Activated CD4-positive, alpha-beta T cell treated with anti-CD3 and anti-CD28 coated beads, Interleukin-2, amount 50 U/mL, for 24 hours (primary cell): ENCODE results near the gene METAP1D.
"Not testable (repeated sequence)": the region's sequence is repeated elsewhere in the genome, so short reads cannot be mapped to it uniquely, and the experiment has no call there.

Experiments
- DNase-seq, 2 donors: peaks; one replicate each; pipeline ENCODE4 v3.0.0-alpha.2; 2020; ENCODE audit warnings: low read depth in 1 of 2, low spot score in 1 of 2

METAP1D gene

DNA sequence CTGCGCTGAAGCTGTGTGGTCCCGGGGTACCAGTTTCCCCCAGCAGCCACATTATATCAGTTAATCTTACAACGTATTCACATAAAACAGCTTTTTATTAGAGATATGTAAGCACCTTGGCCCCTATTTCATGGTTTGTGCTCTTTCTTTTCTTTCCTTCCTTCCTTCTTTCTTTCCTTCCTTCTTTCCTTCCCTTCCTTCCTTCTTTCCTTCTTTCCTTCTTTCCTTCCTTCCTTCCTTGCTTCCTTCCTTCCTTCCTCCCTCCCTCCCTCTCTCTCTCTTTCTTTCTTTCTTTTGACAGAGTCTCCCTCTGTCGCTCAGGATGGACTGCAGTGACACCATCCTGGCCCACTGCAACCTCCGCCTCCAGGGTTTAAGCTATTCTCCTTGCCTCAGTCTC is 3.7 kb upstream of the METAP1D start:
- DNase-seq = no peak

DNA sequence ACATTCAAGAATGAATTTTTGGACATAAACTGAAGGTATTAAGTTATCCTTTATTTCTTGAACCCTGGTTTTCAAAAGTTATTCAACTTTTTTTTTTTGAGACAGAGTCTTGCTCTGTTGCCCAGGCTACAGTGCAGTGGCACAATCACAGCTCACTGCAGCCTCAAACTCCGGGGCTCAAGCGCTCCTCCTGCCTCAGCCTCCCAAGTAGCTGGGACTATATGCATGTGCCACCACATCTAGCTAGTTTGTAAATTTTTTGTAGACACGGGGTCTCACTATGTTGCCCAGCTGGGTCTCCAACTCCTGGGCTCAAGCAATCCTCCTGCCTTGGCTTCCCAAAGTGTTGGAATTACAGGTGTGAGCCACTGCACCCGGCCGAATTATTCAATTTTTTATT is 2.7 kb upstream of the METAP1D start:
- DNase-seq = not testable (repeated sequence)

DNA sequence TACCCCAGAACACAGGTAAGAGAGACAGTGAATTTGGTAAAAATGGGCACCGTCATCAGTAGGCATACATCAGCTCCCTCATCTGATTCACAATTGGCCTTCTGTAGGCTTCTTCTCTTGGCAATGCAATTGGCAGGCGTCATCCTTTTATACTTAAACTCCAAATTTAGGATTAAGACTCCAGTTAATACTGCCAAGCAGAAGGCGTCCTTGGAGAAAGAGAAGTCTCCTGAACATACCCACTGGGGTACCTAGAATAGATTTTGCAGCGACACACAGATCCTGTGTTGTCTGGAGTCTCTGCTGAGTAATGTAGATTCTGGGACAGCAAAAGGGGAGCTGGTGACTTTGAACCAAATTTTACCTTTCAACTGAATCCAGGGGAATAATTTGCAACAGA is 592 bp upstream of the METAP1D start:
- DNase-seq = no peak

DNA sequence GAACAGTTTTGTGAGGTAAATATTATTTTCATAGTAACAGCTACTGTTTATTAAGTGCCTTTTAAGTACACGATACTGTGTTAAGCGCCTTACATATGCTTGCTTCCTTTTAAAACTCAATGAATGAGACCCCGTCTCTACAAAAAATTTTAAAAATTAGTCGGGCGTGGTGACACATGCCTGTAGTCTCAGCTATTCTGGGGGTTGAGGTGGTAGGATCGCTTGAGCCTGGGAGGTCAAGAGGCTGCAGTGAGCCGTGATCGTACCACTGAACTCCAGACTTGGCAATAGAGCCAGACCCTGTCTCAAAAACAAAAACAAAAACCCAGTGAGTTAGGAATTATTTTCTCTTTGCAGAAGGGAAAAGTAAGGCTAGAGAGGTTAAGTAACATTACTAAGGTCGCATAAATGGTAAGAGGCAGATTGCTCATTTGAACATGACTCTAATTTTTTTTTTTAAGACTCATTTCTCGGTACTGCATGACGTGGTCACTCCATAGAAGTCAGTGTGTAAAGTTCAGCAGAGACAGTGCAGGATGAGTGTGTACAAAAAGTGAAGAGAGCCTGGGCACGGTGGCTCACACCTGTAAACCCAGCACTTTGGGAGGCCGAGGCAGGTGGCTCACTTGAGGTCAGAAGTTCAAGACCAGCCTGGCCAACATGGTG is 1.1 kb downstream of the METAP1D start:
- DNase-seq = no peak

DNA sequence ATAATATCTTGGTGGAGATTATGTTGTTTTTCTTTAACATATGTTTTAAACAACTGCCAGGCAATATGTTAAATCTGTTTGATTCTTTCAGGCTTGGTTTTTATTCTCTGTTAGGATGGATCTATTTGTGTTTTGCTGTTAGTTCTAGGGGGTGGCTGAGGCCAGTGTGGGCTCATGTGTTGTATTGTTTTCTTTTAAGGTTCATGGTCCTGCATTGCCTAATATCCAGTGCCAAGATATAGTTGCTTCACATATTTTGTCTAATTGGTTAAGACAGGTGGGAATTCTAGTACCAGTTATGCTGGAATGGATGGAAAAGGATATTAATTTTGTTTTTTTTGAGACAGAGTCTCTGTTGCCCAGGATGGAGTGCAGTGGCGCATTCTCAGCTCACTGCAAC is 7.6 kb downstream of the METAP1D start:
- DNase-seq = no peak

DNA sequence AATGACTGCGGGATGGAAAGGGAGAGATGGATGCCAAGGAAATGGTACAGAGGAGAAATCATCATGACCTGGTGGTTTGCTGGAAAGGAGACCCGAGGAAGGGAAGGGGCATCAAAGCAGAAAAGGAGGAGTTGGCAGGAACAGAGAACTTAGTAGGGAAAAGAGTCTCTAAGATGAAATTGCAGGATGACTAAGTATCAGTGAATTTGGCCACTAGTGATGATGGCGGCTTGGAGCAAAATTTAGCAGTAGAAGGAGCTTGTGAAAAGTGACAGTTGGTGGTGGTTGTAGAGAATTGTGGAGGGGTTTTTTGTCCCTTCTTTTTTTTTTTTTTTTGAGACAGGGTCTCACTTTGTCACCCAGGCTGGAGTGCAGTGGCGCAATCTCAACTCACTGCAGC is 10.1 kb downstream of the METAP1D start:
- DNase-seq = no peak

DNA sequence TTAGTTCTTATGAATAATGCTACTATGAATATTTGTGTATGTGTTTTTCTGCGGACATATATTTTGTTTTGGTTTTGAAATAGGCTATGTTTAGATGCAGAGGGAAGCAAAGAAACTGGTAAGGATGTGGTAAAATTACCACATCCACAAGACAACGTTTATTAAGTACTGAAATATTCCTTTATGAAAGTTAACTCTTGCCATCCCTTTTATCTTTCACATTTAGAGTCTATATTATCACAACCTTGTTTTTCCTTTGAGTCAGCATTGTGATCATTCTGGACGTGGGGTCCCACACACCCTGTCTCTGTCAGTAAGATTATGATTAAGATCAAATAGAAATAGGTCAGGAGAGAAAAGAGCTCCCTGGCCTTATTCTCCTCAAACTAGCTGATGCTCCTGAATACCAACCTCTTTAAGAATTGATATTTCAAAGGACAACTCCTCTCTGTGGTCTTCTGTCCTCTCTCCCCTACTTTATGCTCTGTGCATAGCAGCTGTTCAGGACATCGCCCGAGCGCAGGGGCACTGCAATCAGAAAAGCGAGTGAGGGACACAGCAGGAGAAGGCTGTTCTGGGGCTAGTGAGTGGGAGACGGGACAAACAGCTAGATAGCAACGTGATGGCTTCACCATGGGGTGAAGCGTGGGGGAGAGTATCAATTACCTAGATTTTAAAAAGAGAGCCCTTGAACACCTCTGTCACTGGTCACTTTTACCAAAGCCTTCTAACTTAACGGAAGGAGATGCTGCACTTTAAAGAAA is 12.2 kb downstream of the METAP1D start:
- DNase-seq = no peak

DNA sequence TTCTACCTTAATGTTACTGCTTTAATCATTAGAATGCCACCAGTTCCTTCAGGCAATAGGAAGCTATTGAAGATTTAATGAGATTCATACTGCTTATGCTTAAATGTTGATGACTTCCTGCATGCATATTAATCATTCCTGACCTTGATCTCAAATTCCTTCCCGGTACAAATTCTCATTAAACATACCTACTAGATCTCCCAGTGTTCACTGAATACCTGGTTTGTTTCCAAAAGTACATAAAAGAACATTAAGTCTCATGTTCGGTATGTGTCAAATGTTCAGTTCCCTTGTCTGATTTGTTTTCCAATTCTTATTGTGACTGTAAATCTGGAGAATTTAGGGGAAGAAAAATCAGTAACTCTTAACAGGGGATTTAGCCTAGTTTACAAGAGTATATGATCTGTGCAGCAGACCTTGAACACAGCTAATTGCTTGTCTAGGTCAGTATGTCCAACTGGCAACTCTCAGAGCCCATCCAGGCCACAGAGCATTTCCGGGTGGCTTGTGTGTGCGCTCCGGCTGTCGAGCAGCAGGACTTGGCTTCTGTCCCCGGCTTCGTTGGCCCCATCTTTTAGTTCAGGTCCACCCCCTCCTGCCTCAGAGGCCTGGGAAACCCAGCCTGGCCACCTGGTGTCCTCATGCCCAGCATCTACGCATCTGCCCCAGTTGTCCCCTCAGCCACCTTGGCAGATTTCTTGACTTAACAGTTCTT is 13.1 kb downstream of the METAP1D start:
- DNase-seq = no peak

DNA sequence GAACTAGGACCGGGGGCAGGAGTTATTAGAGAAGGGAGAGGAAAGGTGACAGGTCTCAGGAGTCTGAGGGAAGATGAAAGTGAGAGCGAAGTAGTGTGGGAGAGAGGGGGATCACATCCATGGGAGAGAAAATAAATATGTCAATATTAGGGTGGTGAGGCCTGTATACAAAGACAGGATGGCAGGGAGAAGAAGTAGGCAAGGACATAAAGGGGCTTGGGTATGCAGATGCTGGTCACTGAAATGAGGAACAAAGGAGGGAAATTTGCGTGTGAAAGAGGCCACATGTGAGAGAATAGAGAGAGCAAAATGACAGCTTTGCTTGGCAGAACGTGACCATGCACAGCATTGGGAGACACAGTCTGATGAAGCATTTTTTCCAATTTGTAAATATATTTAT is 13.6 kb downstream of the METAP1D start:
- DNase-seq = no peak

DNA sequence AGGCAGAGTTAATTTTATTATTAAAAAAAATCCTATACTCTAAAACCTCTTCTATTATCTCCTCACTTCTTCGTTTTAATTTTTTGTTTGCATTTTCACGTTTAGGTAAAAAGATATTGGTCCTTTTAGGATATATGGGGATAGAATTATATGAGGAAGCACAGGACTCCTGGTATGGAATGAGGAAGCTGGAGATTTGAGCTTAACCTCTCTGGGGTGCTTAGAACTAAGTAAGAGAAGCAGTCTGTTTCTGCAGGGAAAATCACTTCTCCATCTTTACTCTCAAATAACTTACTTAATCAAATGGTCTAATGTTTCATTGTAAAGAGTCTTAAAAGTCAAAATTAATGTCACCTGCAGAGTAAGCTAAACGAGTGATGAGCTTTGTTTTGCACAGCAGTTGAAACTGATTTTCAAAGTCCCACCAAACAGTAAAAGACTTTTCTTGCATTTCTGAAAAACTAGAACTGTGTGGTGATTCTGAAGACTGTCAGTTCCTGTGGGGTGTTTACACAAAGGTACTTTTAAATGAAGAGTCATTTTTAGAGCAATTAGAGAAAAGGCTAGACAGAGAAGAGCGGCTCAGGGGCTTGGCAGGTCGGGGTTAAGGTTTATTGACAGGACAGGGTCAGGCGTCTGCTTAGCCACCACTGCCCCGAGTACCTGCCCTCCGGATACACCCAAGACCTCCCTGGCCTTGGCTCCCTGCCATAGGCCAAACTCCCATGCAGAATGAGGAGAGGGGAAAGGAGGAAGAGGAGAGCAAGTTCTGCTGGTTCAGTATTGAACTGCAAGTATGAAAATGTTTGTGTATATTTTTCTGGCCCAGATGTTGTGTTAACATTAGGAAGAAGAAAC is 21.6 kb downstream of the METAP1D start:
- no peak for DNase-seq

DNA sequence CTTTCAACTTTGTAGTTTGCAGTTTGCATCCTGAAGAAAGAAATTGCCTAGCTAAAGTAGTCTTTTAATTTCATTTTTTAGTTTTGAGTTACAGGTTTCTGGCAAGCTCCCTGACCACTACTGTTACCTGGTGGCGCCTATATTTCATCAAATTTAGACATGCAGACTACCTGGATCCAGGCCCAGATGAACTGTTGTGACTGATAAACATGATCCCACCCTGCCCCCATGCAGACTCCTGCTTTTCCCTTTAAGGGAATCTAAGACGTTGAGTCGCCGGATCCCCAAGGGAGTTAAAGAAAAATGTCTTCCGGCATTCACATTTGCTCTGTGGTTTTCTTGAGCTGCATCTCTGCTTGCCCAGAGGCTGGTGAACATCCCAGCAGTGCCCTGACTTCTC is 22.2 kb downstream of the METAP1D start:
- no peak for DNase-seq

DNA sequence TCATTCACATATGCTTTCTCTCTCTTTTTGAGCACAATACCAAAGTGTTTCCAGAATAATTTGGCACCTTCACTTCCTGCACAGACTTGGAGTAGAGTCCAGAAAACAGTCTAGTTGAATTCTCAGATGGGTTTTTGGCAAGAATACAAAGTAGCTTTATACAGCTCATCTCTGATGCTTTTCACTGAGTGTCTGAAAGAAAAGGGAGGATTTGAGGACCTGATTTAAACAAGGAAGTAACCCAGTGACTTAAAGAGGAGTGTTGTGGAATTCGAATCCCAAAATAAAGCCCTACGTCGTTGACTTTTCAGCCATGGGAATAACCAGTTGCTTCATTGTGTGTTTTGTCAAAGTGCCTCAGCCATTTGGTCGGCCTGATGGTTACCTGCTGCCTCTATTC is 31.8 kb downstream of the METAP1D start:
- DNase-seq = no peak

DNA sequence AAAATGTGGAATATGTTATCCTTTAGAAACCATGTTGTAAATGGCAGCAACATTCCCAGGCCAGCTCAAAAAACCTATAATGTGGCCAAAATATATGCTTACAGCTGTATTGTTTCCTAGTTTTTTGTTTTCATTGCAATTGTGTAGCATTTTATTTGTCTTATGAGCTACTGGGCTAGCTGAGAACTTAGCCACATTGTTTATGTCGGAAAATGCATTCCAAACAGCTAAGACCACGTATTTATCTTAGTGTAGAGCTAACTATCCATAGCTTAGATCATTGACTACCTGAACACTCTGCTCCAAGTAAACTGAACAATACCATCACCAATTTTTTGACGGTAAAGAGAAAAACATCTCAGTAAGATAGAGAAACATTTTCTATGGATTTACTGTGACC is 38.4 kb downstream of the METAP1D start:
- DNase-seq = no peak

DNA sequence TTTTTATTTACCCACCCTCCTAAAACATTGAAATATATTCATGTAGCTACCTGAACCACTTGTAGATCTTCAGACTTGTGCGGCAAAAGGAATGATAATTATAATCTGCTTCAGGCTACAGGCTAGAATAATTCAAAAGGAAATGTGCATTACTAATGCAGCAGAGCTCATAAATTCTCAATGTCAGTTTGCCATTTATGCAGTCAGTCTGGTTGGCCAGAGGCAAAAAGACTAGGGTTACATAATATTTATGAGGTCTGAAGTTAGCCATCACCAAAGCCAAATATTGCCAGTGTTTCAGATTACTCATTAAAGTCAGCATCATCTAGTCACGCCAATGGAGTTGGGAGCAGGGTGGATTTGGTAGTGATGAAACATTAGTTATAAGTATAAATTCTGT is 38.9 kb downstream of the METAP1D start:
- no peak for DNase-seq

DNA sequence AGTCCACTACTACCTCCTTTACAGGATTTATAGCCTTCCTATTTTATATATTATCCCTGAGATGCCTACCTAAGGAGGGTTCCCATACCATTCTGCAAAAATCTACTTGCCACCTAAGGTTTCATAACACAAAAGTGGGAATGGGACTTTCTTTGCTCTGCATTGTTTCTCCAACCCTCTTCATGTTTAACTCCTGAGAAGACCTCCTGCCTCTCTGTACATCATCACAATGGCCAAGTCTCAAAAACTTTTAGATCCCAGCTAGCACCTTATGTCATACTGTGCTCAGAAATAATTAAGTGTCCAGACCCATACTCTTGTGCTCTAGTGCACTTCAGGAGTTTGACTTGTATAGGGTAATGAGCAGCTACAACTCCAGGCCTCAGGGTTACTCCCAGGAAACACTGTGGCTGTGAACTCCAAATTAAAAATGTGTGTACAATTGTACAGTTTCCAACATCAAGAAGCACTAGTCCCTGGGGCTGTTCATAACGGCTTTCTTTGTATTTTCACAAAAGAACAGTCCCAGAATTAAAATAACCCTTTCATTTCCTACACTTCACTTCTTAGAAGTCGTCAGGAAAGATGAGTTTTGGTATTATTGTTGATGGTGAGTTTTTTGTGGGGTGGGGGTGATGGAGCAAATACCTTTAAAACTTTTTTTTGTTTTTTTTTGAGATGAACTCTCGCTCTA is 39.4 kb downstream of the METAP1D start:
- no peak for DNase-seq

DNA sequence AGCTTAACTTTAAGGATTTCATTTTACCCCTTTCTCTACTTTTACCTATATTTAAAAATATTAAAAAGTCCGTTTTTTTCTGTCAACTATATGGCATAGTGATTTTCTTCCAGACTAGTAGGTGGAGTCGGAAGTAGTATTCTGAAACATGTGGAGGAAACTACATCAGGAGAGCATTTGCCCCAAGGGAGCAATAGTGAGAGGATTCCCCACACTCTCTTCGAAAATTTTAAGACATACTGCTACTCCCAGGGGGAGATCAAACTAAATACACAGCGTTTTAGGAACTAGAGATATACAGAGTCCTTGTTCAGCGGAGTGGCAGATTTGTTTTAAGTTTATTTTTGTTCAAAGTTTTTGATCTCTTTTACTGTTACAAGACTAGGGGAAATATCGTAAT is 40.6 kb downstream of the METAP1D start:
- DNase-seq = no peak

DNA sequence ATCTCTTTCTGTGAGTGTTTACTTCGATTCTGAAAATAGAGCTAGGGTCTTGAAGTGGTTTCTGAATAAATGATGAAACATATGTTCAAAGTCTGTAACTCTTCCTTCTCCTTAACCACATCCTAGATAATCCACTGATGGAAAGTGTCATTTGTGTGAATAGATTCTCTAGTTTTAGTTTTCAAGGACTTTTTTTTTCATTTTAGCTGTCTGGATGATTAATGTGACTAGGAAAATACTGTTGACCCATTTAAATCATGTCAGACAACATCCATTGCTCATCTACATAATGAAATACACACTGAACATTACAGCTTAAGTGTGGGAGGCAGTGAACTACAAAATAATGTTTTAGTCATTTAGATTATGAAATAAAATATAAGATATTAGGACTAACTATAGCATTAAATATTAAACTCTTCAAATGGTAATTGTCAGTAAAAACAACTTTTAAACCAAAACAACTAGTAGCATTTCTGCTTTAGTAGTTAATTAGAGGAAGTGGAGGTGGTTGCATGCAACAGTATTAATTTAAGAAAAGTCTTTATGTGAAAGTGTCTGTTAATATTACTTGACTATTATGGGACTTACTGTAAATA is 46.4 kb downstream of the METAP1D start:
- DNase-seq = no peak

DNA sequence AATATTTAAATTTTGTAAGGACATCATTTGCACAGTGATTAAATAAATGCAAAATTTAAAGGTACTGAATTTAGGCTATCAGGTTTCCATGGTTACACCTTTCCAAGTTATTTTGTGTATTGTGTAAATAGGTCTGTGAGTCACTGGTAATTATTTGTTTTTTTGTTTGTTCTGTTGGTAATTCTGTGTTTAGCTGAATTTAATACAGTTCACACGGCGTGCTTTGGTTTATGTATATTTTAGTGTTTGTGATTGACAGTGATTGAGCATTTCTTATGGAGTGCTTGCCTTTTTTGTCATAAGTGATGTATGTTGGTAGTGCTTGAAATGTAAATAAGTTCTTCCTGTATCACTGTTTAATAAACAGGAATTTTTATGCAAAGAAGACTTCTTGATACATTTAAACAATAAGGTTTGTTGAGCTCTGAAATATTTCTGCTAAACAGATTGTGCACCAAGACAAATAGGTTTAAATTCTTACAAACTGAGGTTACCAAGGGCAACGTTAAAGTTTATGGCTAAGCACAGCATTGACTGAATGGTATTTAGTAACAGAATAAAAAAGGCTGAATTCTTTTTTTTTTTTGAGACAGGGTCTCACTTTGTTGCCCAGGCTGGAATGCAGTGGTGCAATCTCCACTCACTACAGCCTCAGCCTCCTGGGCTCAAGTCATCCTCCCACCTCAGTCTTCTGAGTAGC is 47.3 kb downstream of the METAP1D start:
- no peak for DNase-seq

DNA sequence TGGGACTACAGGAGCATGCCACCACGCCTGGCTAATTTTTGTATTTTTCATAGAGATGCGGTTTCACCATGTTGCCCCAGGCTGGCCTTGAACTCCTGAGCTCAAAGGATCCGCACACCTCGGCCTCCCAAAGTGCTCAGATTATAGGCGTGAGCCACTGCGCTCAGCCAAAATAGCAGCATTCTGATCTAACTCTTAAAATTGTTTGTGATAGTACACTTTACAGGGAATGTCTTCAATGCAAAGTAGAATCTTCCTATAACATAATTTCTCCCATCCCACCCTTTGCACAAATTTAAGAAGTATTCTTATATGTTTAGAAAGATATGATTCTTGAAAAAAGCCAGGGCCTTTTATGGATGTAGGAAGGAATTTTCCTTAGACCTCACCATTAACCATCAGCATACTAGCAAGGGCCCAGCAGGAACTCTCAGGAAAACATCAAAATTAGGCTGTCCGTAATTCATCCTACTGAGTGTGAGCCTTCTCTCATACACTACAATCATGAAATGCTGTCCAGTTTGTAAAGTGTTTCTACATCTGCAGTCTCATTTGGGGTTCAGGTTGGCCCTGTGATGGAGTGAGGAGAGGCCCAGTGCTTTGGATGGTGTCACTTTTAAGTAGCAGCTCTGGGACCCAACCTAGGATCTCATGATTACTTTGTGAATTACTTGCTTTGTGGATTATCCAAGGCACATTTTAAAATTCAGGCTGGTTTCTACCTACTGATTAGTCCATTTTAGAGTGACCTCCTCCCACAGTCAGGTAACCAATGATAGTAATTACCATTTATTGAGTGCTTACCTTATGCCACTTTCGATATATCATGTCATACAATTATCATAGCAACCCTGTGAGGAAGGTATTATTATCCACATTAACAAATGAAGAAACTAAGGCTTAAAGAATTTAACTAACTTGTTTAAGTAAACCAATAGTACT is 48.1 kb downstream of the METAP1D start:
- no peak for DNase-seq
